Measurements from ENCODE around the gene KIF7. TPM values are rescaled to one million over a fixed set of nuclear protein-coding genes. Genes with fewer than 3 reads are reported as not detected.

Gene KIF7
- total RNA-seq, 1 donor from 2014 or later = 5.4 TPM

DNA sequence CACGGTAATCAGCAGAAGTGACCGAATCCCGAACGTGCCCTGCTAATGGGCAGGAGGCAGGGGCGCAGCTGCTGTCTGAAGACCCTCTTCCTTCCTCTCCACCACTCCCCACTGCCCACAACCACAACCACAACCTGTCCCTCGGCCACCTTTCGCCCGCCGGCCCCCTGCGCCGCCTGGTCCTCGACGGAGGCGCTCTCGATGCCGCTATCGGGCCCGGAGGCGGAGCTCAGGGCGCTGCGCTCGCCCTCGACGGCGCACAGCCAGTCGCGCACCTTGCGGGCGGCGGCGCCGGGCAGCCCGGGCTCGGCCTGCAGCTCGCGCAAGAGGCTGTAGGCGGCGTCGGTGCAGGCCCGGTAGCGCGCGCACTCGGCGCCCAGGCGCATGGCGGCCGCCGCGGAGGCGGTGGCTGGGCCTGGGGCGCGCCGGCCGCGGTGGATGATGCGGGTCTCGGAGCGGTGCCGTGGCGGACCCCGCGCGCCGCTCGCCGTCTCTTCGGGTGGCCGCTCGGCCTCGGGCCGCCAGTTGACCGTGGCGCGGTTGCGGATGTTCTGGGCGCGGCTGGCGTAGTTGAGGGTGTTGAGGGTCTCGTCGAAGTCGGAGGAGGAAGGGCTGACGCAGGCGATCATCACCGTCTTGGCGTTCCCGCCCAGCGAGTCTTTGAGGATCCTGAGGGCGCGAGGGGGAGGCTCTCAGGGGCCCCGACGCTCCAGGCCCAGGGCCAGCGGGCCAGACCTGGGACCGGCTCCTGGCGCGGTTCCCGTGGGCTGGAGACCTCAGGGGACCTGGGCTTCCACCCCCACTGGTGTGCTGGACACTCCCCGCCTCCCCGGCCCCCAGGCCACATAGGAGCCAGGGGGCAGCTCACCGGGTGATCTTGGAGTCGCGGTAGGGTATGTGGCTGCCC is 6.9 kb downstream of the KIF7 start:
- no peak overlapping the region for H3K4me3 ChIP-seq (ENCODE audit: low read depth, low read length)
- no peak for DNase-seq (ENCODE audit: low read depth)
- TF ChIP-seq, protein P1, sequence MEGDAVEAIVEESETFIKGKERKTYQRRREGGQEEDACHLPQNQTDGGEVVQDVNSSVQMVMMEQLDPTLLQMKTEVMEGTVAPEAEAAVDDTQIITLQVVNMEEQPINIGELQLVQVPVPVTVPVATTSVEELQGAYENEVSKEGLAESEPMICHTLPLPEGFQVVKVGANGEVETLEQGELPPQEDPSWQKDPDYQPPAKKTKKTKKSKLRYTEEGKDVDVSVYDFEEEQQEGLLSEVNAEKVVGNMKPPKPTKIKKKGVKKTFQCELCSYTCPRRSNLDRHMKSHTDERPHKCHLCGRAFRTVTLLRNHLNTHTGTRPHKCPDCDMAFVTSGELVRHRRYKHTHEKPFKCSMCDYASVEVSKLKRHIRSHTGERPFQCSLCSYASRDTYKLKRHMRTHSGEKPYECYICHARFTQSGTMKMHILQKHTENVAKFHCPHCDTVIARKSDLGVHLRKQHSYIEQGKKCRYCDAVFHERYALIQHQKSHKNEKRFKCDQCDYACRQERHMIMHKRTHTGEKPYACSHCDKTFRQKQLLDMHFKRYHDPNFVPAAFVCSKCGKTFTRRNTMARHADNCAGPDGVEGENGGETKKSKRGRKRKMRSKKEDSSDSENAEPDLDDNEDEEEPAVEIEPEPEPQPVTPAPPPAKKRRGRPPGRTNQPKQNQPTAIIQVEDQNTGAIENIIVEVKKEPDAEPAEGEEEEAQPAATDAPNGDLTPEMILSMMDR (conservative IDR thresholded peaks at IDR 0.05; ENCODE audit: low read depth, low read length) = no peak

DNA sequence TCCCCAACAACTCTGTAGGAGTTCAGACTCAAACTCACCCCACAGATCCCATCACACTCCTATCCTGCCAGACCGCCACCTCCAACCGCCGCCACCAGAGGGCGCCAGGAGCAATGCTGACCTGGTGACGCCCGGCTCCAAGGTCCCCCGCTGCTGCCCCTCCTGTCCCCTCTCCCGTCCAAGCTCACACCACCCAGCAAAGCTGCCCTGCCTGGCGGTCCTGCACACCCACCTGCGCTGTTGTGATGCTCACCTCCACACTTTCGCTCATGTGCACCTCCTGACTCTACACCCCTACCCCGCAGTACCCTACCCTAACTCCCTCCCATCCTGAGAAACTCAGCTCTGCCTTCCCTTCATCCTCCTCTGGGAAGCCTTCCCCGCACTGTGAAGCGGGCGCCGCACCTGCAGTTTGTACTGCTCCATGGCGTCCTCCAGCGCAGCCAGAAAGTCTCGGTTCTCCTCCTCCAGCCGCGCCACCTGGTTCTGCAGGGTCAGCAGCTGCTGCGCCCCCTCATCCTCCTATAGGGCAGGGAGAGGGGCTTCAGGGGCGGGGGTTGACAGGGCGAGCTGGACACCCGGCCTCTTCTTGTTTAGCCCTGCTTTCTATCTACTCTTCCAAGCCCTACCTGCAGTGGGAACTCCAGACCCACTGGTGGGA is 7.9 kb downstream of the KIF7 start:
- DNase-seq (ENCODE audit: low read depth) = no peak
- TF ChIP-seq, protein P1 (conservative IDR thresholded peaks at IDR 0.05; ENCODE audit: low read depth, low read length) = peak; percentile 88
- H3K4me3 ChIP-seq (ENCODE audit: low read depth, low read length) = no peak overlapping the region

DNA sequence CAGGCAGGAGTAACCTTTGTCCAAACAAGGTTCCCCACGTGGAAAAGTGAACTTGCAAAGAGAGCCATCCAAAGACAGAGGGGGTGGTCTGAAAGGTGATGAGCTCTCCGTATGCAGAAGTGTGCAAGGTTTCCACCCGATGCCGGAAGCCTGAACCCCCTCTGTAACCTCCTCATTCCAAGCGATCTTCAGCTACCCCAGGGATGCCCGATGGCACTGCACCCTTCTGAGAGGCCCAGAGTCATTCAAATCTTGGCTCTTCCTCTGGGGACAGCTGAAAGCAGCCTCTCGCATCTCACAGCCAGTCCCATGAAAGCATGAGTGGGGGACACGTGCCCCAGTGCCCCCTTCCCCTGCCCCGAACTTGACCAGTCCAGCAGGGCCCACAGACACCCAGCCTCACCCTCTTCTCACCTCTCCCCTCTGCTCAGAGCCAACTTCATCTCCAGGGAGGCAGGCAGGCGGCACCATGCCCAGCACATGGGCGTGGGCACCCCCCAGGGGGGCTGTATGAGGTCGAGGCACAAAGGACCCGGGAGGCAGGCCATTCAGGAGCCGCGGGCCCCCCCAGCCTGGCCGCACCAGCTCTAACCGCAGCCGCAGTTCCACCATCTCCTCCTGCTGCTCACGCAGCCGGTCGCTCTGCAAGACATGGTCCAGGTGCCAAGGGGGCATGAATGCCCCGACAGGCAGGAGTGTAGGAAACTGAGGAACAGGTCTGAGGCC is 8.7 kb downstream of the KIF7 start:
- DNase-seq (ENCODE audit: low read depth) = no peak

DNA sequence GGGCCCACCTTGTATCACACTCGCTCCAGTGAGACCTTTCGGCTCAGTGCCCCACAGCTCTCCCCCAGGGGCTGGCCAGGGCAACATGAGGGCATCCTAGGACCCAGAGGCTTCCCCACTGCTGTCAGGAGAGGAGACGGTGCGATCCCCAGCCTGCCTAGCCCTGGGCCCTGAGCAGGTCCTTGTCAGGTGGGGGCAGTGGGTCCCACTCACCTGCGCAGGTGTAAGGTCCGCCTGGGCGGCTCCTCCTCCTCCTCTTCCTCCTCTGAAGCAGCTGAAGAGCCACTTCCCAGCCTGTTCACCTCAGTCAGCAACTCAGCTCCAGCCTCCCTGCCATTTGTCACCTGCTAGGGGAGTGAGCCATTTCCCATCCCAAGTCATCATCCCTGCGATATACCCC is 9.6 kb downstream of the KIF7 start:
- DNase-seq (ENCODE audit: low read depth) = no peak
- H3K4me3 ChIP-seq (ENCODE audit: low read depth, low read length) = no peak overlapping the region
- TF ChIP-seq, protein P1 (conservative IDR thresholded peaks at IDR 0.05; ENCODE audit: low read depth, low read length) = no peak

More for the DNA sequence above, 8.7 kb downstream of the KIF7 start:
- TF ChIP-seq, protein P1 (conservative IDR thresholded peaks at IDR 0.05; ENCODE audit: low read depth, low read length) = no peak
- no peak overlapping the region for H3K4me3 ChIP-seq (ENCODE audit: low read depth, low read length)

DNA sequence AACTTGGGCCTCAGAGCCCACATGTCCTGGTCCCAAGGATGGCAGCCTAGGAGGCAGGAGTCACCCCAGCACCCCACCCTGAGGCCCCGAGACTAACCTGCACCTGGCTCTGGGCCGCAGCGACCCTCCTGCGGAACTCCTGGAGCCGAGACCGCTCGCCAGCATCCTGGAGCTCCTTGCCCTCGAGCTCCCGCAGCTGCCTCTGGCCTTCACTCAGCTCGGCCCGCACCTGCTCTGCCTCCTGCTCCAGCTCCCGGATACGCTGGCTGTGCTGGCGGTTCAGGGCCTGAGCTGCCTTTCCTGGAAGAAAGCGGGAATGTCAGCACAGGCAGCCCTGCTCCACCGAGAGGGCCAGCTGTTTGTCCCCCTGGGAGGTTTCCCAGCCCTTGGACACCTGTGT is 13.2 kb downstream of the KIF7 start:
- H3K4me3 ChIP-seq (ENCODE audit: low read depth, low read length) = no peak overlapping the region
- TF ChIP-seq, protein P1 (conservative IDR thresholded peaks at IDR 0.05; ENCODE audit: low read depth, low read length) = no peak
- DNase-seq (ENCODE audit: low read depth) = no peak

DNA sequence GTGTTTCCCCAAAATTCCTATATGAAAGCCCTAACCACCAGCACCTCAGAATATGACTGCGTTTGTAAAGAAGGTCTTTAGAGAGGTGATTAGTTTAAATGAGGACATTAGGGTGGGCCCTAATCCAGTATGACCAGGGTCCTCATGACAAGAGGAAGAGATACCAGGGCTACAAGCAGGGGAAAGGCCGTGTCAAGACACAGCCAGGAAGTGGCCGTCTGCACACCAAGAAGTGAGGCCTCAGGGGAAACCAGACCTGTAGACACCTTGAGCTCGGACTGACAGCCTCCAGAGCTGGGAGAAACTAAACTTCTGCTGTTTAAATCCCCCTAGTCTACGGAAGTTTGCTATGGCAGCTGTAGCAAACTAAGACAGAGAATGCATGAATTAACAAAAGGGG is 14.2 kb downstream of the KIF7 start:
- TF ChIP-seq, protein P1 (conservative IDR thresholded peaks at IDR 0.05; ENCODE audit: low read depth, low read length) = no peak
- H3K4me3 ChIP-seq (ENCODE audit: low read depth, low read length) = no peak overlapping the region
- no peak for DNase-seq (ENCODE audit: low read depth)

Data from epithelial cell of proximal tubule (primary cell).